Astrocyte (in vitro differentiated cells and primary cell): ENCODE measurements around the gene CDX4. TPM values are rescaled to one million over a fixed set of nuclear protein-coding genes. Genes with fewer than 3 reads are reported as not detected.
"Not testable (repeated sequence)": the region's sequence is repeated elsewhere in the genome, so short reads cannot be mapped to it uniquely, and the experiment has no call there.

Experiments
- DNase-seq: peaks from one replicate; pipeline ENCODE4 v3.0.0-alpha.2; 2010; ENCODE audit warnings: low read depth
- FAIRE-seq: peaks from 2 replicates; lab custom pipeline; 2011; peaks lifted over from hg19 to GRCh38; lab: Jason Lieb, UNC
- H2AFZ ChIP-seq: 2 replicates; pipeline ENCODE4 v1.6.0; 2012; ENCODE audit warnings: low read depth, low read length, inconsistent platforms
- H3K27ac ChIP-seq: 2 replicates; pipeline ENCODE4 v1.5.1; 2011; ENCODE audit warnings: low read depth, low read length, inconsistent platforms
- H3K27me3 ChIP-seq: 2 replicates; pipeline ENCODE4 v1.6.0; 2011; ENCODE audit warnings: low read length, inconsistent platforms; ENCODE audit not compliant: insufficient read depth
- H3K36me3 ChIP-seq: 2 replicates; pipeline ENCODE4 v1.5.1; 2011; ENCODE audit warnings: low read length, inconsistent platforms; ENCODE audit not compliant: insufficient read depth
- H3K4me1 ChIP-seq: 2 replicates; pipeline ENCODE4 v1.5.1; 2011; ENCODE audit warnings: low read length, inconsistent platforms; ENCODE audit not compliant: insufficient read depth
- H3K4me2 ChIP-seq: 2 replicates; pipeline ENCODE4 v1.6.0; 2012; ENCODE audit warnings: low read length, inconsistent platforms
- H3K4me3 ChIP-seq: 2 replicates; pipeline ENCODE4 v1.5.1; 2011; ENCODE audit warnings: low read depth, mild to moderate bottlenecking, low read length, inconsistent platforms; ENCODE audit not compliant: insufficient read depth
- H3K79me2 ChIP-seq: 2 replicates; pipeline ENCODE4 v1.6.0; 2012; ENCODE audit warnings: mild to moderate bottlenecking, low read length, inconsistent platforms; ENCODE audit not compliant: insufficient read depth
- H3K9ac ChIP-seq: 2 replicates; pipeline ENCODE4 v1.6.0; 2012; ENCODE audit warnings: mild to moderate bottlenecking, low read length, inconsistent platforms
- H3K9me3 ChIP-seq: 2 replicates; pipeline ENCODE4 v1.5.1; 2012; ENCODE audit warnings: low read depth, mild to moderate bottlenecking, low read length, inconsistent platforms; ENCODE audit not compliant: insufficient read depth
- H4K20me1 ChIP-seq: 2 replicates; pipeline ENCODE4 v1.6.0; 2012; ENCODE audit warnings: low read length, inconsistent platforms; ENCODE audit not compliant: insufficient read depth
- H3K27ac Mint-ChIP-seq: one replicate; pipeline ENCODE4 v1.8.0; 2021; ENCODE audit warnings: mild to moderate bottlenecking, mixed read lengths; ENCODE audit not compliant: unreplicated experiment
- H3K27me3 Mint-ChIP-seq: one replicate; pipeline ENCODE4 v1.8.0; 2021; ENCODE audit warnings: low read depth, mixed read lengths; ENCODE audit not compliant: unreplicated experiment
- H3K36me3 Mint-ChIP-seq: one replicate; pipeline ENCODE4 v1.8.0; 2021; ENCODE audit warnings: low read depth, mixed read lengths; ENCODE audit not compliant: unreplicated experiment
- H3K4me1 Mint-ChIP-seq: one replicate; pipeline ENCODE4 v1.8.0; 2021; ENCODE audit warnings: low read depth, mixed read lengths; ENCODE audit not compliant: unreplicated experiment
- H3K4me3 Mint-ChIP-seq: one replicate; pipeline ENCODE4 v1.8.0; 2021; ENCODE audit warnings: mild to moderate bottlenecking, moderate library complexity, mixed read lengths; ENCODE audit not compliant: unreplicated experiment
- H3K9me3 Mint-ChIP-seq: one replicate; pipeline ENCODE4 v1.8.0; 2021; ENCODE audit warnings: mild to moderate bottlenecking, mixed read lengths; ENCODE audit not compliant: unreplicated experiment
- EZH2 ChIP-seq: IDR thresholded peaks from 2 replicates; pipeline ENCODE4 v1.6.1; 2012; ENCODE audit warnings: mild to moderate bottlenecking, low read length, inconsistent platforms; ENCODE audit not compliant: insufficient read depth
- total RNA-seq: library from RNA; stranded (reverse); gene quantifications from 2 replicates; pipeline ENCODE4 v1.2.1, GENCODE V29; 2021
- TF ChIP-seq, protein P1 (sequence below): IDR thresholded peaks from 2 replicates; pipeline ENCODE4 v1.5.1; 2011; ENCODE audit warnings: low read depth, mild to moderate bottlenecking, inconsistent platforms, low read length, moderate library complexity; ENCODE audit not compliant: insufficient read depth

Gene CDX4
- total RNA-seq, 1 donor from 2014 or later: not detected

DNA sequence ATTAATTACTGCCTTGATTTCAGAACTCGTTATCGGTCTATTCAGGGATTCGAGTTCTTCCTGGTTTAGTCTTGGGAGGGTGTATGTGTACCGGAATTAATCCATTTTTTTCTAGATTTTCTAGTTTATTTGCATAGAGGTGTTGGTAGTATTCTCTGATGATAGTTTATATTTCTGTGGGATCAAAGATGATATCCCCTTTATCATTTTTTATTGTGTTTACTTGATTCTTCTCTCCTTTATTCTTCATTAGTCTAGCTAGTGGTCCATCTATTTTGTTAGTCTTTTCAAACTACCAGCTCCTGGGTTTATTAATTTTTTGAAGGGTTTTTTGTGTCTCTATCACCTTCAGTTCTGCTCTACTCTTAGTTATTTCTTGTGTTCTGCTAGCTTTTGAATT lies 32.1 kb downstream of the CDX4 start:
- Histone ChIP-seq H3K27ac (no peak overlapping the region), H3K4me2 (no peak overlapping the region), H3K4me1 (no peaks in the 10 kb centered on the region), H3K9ac (no peak overlapping the region), H3K9me3 (no peaks in the 10 kb centered on the region), H3K79me2 (no peaks in the 10 kb centered on the region), H3K27me3 (no peaks in the 10 kb centered on the region), H2AFZ (no peak overlapping the region), H3K4me3 (no peak overlapping the region), H4K20me1 (no peaks in the 10 kb centered on the region), H3K36me3 (no peaks in the 10 kb centered on the region)
- no peaks in the 10 kb centered on the region for H3K36me3 Mint-ChIP-seq
- no peaks in the 10 kb centered on the region for H3K4me1 Mint-ChIP-seq
- no peaks in the 10 kb centered on the region for H3K27me3 Mint-ChIP-seq
- H3K27ac Mint-ChIP-seq: no peak overlapping the region
- no peak overlapping the region for H3K4me3 Mint-ChIP-seq
- DNase-seq (no peak), FAIRE-seq (peak; percentile 23)
- peaks cover 2% of the 10 kb centered on the region for H3K9me3 Mint-ChIP-seq
- TF ChIP-seq EZH2: no peak
- TF ChIP-seq, protein P1, sequence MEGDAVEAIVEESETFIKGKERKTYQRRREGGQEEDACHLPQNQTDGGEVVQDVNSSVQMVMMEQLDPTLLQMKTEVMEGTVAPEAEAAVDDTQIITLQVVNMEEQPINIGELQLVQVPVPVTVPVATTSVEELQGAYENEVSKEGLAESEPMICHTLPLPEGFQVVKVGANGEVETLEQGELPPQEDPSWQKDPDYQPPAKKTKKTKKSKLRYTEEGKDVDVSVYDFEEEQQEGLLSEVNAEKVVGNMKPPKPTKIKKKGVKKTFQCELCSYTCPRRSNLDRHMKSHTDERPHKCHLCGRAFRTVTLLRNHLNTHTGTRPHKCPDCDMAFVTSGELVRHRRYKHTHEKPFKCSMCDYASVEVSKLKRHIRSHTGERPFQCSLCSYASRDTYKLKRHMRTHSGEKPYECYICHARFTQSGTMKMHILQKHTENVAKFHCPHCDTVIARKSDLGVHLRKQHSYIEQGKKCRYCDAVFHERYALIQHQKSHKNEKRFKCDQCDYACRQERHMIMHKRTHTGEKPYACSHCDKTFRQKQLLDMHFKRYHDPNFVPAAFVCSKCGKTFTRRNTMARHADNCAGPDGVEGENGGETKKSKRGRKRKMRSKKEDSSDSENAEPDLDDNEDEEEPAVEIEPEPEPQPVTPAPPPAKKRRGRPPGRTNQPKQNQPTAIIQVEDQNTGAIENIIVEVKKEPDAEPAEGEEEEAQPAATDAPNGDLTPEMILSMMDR: no peak

DNA sequence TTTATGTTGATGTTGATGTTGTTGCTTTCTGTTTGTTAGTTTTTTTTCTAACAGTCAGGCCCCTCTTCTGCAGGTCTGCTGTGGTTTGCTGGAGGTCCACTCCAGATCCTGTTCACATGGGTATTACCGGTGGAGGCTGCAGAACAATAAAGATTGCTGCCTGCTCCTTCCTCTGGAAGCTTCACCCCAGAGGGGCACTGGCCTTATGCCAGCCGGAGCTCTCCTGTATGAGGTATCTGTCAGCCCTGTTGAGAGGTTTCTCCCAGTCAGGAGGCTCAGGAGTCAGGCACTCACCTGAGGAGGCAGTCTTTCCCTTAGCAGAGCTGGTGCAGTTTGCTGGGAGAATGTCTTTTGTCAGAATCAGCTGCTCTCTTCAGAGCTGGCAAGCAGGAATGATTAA lies 34.7 kb downstream of the CDX4 start:
- H3K9me3 Mint-ChIP-seq: peaks cover 2% of the 10 kb centered on the region
- H3K4me1 Mint-ChIP-seq: no peaks in the 10 kb centered on the region
- H3K4me3 Mint-ChIP-seq: no peak overlapping the region
- H3K27me3 ChIP-seq: no peaks in the 10 kb centered on the region
- no peaks in the 10 kb centered on the region for H3K27me3 Mint-ChIP-seq
- H3K36me3 ChIP-seq: no peaks in the 10 kb centered on the region
- H3K27ac Mint-ChIP-seq: no peak overlapping the region
- H3K9ac ChIP-seq: no peak overlapping the region
- no peaks in the 10 kb centered on the region for H3K4me1 ChIP-seq
- H3K4me3 ChIP-seq: no peak overlapping the region
- H3K27ac ChIP-seq: no peak overlapping the region
- no peaks in the 10 kb centered on the region for H3K36me3 Mint-ChIP-seq
- FAIRE-seq (no peak), DNase-seq (no peak)
- no peaks in the 10 kb centered on the region for H3K9me3 ChIP-seq
- TF ChIP-seq EZH2: no peak
- TF ChIP-seq, protein P1: no peak
- H2AFZ ChIP-seq: no peak overlapping the region
- H3K79me2 ChIP-seq: no peaks in the 10 kb centered on the region
- H3K4me2 ChIP-seq: no peak overlapping the region
- H4K20me1 ChIP-seq: no peaks in the 10 kb centered on the region

DNA sequence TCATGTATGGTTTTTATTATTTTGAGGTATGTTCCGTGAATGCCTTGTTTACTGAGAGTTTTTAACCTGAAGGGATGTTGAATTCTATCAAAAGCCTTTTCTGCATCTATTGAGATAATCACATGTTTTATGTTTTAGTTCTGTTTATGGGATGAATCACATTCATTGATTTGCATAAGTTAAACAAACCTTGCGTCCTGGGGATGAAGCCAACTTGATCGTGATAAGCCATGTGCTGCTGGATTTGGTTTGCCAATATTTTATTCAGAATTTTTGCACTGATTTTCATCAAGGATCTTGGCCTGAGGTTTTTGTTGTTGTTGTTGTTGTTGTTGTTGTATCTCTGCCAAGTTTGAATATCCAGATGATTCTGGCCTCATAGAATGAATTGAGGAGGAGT lies 43.8 kb downstream of the CDX4 start:
- H3K9me3 Mint-ChIP-seq: peaks cover 4% of the 10 kb centered on the region
- H3K9me3 ChIP-seq: no peaks in the 10 kb centered on the region
- FAIRE-seq: peak; percentile 81

DNA sequence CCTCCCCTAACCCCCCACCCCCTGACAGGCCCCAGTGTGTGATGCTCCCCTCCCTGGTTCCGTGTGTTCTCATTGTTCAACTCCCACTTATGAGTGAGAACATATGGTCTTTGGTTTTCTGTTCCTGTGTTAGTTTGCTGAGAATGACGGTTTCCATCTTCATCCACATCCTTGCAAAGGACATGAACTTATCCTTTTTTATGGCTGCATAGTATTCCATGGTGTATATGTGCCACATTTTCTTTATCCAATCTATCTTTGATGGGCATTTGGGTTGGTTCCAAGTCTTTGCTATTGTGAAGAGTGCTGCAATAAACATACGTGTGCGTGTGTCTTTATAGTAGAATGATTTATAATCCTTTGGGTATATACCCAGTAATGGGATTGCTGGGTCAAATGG lies 45.3 kb downstream of the CDX4 start:
- not testable (repeated sequence) for H3K4me2 ChIP-seq, H3K36me3 ChIP-seq, H3K27ac ChIP-seq, H3K79me2 ChIP-seq, FAIRE-seq, H3K4me3 ChIP-seq, H3K9me3 ChIP-seq, H2AFZ ChIP-seq, DNase-seq, H3K4me1 Mint-ChIP-seq, H3K4me3 Mint-ChIP-seq, H3K9me3 Mint-ChIP-seq, H3K4me1 ChIP-seq, H4K20me1 ChIP-seq, H3K27ac Mint-ChIP-seq, H3K27me3 ChIP-seq, H3K36me3 Mint-ChIP-seq, H3K27me3 Mint-ChIP-seq, H3K9ac ChIP-seq

More for the DNA sequence above, 43.8 kb downstream of the CDX4 start:
- H3K4me3 Mint-ChIP-seq: no peak overlapping the region
- no peak overlapping the region for H3K27ac ChIP-seq
- H4K20me1 ChIP-seq: no peaks in the 10 kb centered on the region
- no peaks in the 10 kb centered on the region for H3K27me3 ChIP-seq
- H3K36me3 Mint-ChIP-seq: no peaks in the 10 kb centered on the region
- no peak overlapping the region for H3K4me2 ChIP-seq
- H2AFZ ChIP-seq: no peak overlapping the region
- no peak overlapping the region for H3K9ac ChIP-seq
- H3K79me2 ChIP-seq: no peaks in the 10 kb centered on the region
- H3K27me3 Mint-ChIP-seq: no peaks in the 10 kb centered on the region
- no peak for DNase-seq
- H3K36me3 ChIP-seq: no peaks in the 10 kb centered on the region
- H3K4me1 Mint-ChIP-seq: no peaks in the 10 kb centered on the region
- no peak overlapping the region for H3K4me3 ChIP-seq
- H3K4me1 ChIP-seq: no peaks in the 10 kb centered on the region
- no peak overlapping the region for H3K27ac Mint-ChIP-seq
- TF ChIP-seq, protein P1: no peak
- no peak for TF ChIP-seq EZH2
